ENCODE measurements around the gene DDR2.
"Not testable (repeated sequence)": the region's sequence is repeated elsewhere in the genome, so short reads cannot be mapped to it uniquely, and the experiment has no call there.

The DDR2 gene

GRCh38 chr1:162799995-162800830, 167.9 kb downstream of the DDR2 start:
- not testable (repeated sequence) for H3K4me1 Mint-ChIP-seq, H3K27me3 Mint-ChIP-seq, DNase-seq, H3K27ac Mint-ChIP-seq, ATAC-seq, H3K9me3 Mint-ChIP-seq, H3K4me3 Mint-ChIP-seq
- H3K36me3 Mint-ChIP-seq (ENCODE audit: low read depth), result peaks cover 43% of the 10 kb centered on the region

- not testable (repeated sequence) for H3K9me3 Mint-ChIP-seq, DNase-seq, ATAC-seq, H3K27me3 Mint-ChIP-seq, H3K4me1 Mint-ChIP-seq, H3K27ac Mint-ChIP-seq, H3K4me3 Mint-ChIP-seq
- peaks cover 46% of the 10 kb centered on the region for H3K36me3 Mint-ChIP-seq (ENCODE audit: low read depth)
Measured at GRCh38 chr1:162807503-162807902, 175.2 kb downstream of the DDR2 start.

GRCh38 chr1:162812357-162812756, 180.1 kb downstream of the DDR2 start:
- not testable (repeated sequence) for ATAC-seq, H3K4me1 Mint-ChIP-seq

GRCh38 chr1:162818136-162818535, 185.9 kb downstream of the DDR2 start:
- not testable (repeated sequence) for DNase-seq; H3K27ac Mint-ChIP-seq; H3K36me3 Mint-ChIP-seq (ENCODE audit: low read depth); H3K4me3 Mint-ChIP-seq; H3K9me3 Mint-ChIP-seq; ATAC-seq
- Mint-ChIP-seq H3K4me1 (peaks cover 14% of the 10 kb centered on the region), H3K27me3 (peaks cover 16% of the 10 kb centered on the region)

More at GRCh38 chr1:162812357-162812756, 180.1 kb downstream of the DDR2 start:
- peaks cover 21% of the 10 kb centered on the region for H3K36me3 Mint-ChIP-seq (ENCODE audit: low read depth)
- DNase-seq, H3K4me3 Mint-ChIP-seq, H3K27ac Mint-ChIP-seq, H3K27me3 Mint-ChIP-seq, H3K9me3 Mint-ChIP-seq: not testable (repeated sequence)

- not testable (repeated sequence) for DNase-seq; H3K9me3 Mint-ChIP-seq; ATAC-seq; H3K27ac Mint-ChIP-seq; H3K4me3 Mint-ChIP-seq; H3K36me3 Mint-ChIP-seq (ENCODE audit: low read depth)
- Mint-ChIP-seq H3K27me3 (peaks cover 20% of the 10 kb centered on the region), H3K4me1 (peaks cover 19% of the 10 kb centered on the region)
Measured at GRCh38 chr1:162818666-162819065, 186.4 kb downstream of the DDR2 start.

- peak; percentile 48 for ATAC-seq
Measured at GRCh38 chr1:162822391-162823200, 190.3 kb downstream of the DDR2 start.

GRCh38 chr1:162823231-162823630, 191.0 kb downstream of the DDR2 start:
- ATAC-seq, result peak; percentile 79
- H3K4me1 Mint-ChIP-seq, result peaks cover 20% of the 10 kb centered on the region
- peaks cover 31% of the 10 kb centered on the region for H3K27me3 Mint-ChIP-seq
- H3K9me3 Mint-ChIP-seq, result no peaks in the 10 kb centered on the region
- H3K27ac Mint-ChIP-seq, result no peak overlapping the region
- no peaks in the 10 kb centered on the region for H3K36me3 Mint-ChIP-seq (ENCODE audit: low read depth)
- peak; percentile 3 for DNase-seq
- H3K4me3 Mint-ChIP-seq, result peak overlapping the region; percentile 59

More at GRCh38 chr1:162822391-162823200, 190.3 kb downstream of the DDR2 start:
- Mint-ChIP-seq H3K4me3 (peak overlapping the region; percentile 59), H3K4me1 (peaks cover 20% of the 10 kb centered on the region), H3K9me3 (no peaks in the 10 kb centered on the region), H3K27me3 (peaks cover 31% of the 10 kb centered on the region), H3K36me3 (ENCODE audit: low read depth) (no peaks in the 10 kb centered on the region), H3K27ac (no peak overlapping the region)
- DNase-seq, result peak; percentile 7

- peaks cover 20% of the 10 kb centered on the region for H3K4me1 Mint-ChIP-seq
- no peak overlapping the region for H3K4me3 Mint-ChIP-seq
- H3K9me3 Mint-ChIP-seq, result no peaks in the 10 kb centered on the region
- H3K27ac Mint-ChIP-seq, result no peak overlapping the region
- H3K36me3 Mint-ChIP-seq (ENCODE audit: low read depth), result no peaks in the 10 kb centered on the region
- H3K27me3 Mint-ChIP-seq, result peaks cover 38% of the 10 kb centered on the region
- no peak for ATAC-seq
- no peak for DNase-seq
Measured at GRCh38 chr1:162823771-162824525, 191.7 kb downstream of the DDR2 start.

- Mint-ChIP-seq H3K4me1 (no peaks in the 10 kb centered on the region), H3K36me3 (ENCODE audit: low read depth) (no peaks in the 10 kb centered on the region), H3K9me3 (no peaks in the 10 kb centered on the region), H3K27me3 (peaks cover 24% of the 10 kb centered on the region), H3K27ac (no peak overlapping the region), H3K4me3 (no peak overlapping the region)
- DNase-seq (no peak), ATAC-seq (no peak)
Measured at GRCh38 chr1:162829268-162829667, 197.0 kb downstream of the DDR2 start.

GRCh38 chr1:162832470-162832869, 200.2 kb downstream of the DDR2 start:
- DNase-seq, result no peak
- H3K27me3 Mint-ChIP-seq, result peaks cover 20% of the 10 kb centered on the region
- H3K4me3 Mint-ChIP-seq, result no peak overlapping the region
- no peaks in the 10 kb centered on the region for H3K36me3 Mint-ChIP-seq (ENCODE audit: low read depth)
- H3K9me3 Mint-ChIP-seq, result peaks cover 4% of the 10 kb centered on the region
- no peak overlapping the region for H3K27ac Mint-ChIP-seq
- peaks cover 14% of the 10 kb centered on the region for H3K4me1 Mint-ChIP-seq
- no peak for ATAC-seq

- Mint-ChIP-seq H3K4me3 (no peak overlapping the region), H3K9me3 (peaks cover 22% of the 10 kb centered on the region), H3K4me1 (peaks cover 14% of the 10 kb centered on the region), H3K27me3 (peaks cover 12% of the 10 kb centered on the region), H3K27ac (peak overlapping the region; percentile 34), H3K36me3 (ENCODE audit: low read depth) (peaks cover 5% of the 10 kb centered on the region)
- DNase-seq, result no peak
- ATAC-seq, result peak; percentile 97
Measured at GRCh38 chr1:162835157-162835899, 203.1 kb downstream of the DDR2 start.

Measured in activated naive CD8-positive, alpha-beta T cell treated with anti-CD3 and anti-CD28 coated beads, Interleukin-2, amount 50 U/mL, for 24 hours (primary cell).